ENCODE measurements around the gene CDC16.
"Not testable (repeated sequence)": the region's sequence is repeated elsewhere in the genome, so short reads cannot be mapped to it uniquely, and the experiment has no call there.

Gene CDC16

DNA sequence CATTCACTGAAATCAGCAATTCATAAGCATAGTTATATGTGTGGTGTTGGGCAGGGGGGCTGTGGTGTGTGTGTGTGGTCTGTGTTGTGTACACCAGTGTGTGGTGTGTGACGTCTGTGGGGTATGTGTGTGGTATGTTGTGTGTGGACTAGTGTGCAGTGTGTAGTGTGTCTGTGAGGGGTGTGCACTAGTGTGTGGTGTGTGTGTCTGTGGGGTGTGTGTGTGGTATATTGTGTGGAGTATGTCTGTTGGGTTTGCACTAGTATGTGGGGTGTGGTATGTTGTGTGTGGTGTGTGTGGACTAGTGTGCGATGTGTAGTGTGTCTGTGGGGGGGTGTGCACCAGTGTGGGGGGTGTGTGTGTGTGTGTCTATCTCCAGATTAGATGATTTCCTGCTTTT is 7.2 kb upstream of the CDC16 start:
- DNase-seq = no peak

DNA sequence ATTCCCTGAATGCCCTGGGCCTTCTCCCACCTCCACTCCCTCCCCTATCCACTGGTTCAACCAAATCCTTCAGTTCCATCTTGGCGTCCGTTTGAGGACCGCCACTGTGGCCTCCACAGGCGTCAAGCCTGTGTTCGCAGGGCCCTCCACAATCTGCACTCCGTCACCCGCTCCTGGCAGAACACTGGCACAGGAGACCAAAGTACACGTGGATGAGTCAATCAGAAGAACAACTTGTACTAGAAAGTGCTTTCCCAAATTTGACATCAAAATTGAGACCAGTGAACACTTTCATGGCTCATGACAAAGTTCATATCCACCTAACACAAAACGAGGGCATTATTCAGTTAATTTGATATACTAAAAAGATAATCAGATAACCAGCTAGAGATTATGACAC is 6.5 kb upstream of the CDC16 start:
- DNase-seq = no peak

DNA sequence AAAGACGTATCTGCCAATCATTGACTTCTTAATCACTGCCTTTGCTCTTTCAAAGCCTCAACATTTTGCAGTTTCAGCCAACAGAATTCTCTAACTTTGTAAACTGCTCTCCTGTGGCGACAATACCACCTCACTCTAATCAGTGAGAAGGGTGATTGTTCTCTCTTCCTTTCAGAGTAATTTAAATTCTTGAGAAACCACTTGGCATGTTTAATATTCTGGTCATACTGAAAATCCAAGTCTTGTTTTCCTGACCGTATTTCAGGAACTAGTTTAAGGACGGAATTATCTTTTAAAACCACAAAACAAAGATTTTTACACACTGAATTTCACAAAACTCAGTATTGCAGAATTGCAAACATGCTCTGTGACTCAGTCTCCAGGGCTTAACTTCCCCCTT is 5.2 kb upstream of the CDC16 start:
- DNase-seq = no peak

DNA sequence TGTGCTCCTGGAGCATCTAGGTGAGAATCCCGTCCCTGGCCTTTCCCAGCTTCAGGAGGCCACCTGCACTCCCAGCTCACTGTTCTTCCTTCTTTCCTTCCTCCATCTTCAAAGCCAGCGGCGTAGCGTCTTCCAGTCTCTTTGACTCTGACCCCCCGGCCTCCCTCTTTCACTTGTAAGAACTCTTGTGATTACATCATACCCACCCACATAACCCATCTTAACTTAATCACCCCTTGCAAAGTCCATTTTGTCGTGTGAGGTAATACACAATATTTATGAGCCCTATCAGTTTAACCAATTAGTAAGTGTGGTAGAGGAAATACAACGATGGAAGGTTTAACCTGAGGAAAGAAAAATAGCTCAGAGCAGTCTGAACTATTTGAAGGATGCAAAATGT is 4.6 kb upstream of the CDC16 start:
- no peak for DNase-seq

DNA sequence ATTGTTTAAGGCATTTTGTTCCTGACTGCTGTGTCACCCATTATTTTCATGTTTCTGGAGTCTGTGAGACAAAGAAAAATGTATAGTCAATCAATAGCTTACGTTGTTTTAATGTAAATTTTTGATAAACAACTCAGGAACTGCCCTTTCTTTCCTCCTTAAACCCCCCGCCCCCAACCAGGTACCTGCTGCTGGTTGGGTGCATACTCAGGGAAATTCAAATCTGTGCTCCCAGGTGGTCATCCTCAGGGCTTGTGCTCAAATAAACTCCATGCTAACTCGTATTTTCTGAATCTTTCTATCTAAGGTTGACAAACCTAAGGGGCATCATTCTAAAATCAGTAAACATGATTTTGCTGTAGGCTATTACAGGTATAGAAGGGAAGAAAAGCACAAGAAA is 4.1 kb upstream of the CDC16 start:
- no peak for DNase-seq

DNA sequence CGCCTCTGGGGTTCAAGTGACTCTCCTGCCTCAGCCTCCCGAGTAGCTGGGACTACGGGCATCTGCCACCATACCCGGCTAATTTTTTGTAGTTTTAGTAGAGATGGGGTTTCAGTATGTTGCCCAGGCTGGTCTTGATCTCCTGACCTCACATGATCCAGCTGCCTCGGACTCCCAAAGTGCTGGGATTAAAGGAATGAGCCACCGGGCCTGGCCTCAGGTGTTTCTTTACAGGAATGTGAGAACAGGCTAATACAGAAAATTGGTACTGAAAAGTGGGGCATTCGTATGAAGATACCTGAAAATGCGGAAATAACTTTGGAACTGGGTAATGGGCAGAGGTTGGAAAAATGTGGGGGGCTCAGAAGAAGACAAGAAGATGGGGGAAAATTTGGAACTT is 2.8 kb upstream of the CDC16 start:
- DNase-seq = no peak

DNA sequence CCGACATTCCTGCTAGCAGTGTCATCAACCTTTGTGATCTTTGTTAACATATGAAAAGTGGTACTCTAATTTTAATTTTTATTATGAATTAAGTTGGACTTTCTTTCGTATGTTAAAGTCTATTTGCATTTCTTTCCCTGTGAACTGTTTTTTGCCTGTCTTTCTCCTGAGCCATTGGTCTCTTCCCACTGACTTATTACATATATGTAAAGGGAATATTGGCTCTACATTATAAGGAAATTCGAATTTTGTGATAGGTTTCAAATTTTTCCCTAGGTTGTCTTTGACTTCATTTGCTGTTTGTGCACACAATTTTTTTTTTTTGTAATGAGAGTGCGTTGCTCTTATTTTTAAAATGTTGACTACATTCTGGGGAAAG is 442 bp upstream of the CDC16 start:
- no peak for DNase-seq

DNA sequence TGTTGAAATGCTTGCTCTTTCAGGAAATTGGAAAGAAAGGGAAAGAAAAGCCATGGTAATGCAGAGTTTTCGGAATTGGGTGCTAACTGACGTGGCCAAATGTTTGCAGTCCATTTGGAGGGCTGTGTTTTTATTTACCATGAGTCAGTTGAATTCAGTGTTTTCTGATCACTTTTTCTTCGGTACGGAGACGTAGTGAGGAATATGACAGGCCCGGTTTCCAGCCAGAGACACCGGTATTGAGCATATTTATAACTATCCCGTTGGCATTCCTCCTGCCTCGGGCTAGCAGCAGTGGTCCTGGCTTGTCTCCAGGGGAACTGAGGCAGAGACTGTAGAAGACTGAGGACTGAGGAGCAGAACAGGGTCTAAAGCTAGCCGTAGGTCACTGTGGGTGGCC is 1.0 kb downstream of the CDC16 start:
- DNase-seq = no peak

DNA sequence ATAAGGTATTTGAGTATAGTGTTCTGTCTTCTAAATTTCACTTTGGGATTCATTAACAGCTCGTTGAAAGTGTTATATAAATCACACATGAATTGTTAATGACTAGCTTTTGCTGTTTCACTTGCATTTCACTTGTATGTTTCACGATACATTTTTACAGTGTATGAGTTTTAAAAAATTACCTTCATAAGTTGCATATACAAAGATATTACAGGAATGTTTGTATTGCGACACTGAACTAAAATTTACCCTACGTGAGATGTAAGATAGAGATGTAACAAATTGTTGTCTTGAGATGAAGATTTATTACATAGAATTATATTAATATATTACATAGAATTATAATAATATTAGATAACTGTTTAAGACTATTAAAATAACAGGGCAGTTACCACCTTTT is 1.5 kb downstream of the CDC16 start:
- DNase-seq = no peak

DNA sequence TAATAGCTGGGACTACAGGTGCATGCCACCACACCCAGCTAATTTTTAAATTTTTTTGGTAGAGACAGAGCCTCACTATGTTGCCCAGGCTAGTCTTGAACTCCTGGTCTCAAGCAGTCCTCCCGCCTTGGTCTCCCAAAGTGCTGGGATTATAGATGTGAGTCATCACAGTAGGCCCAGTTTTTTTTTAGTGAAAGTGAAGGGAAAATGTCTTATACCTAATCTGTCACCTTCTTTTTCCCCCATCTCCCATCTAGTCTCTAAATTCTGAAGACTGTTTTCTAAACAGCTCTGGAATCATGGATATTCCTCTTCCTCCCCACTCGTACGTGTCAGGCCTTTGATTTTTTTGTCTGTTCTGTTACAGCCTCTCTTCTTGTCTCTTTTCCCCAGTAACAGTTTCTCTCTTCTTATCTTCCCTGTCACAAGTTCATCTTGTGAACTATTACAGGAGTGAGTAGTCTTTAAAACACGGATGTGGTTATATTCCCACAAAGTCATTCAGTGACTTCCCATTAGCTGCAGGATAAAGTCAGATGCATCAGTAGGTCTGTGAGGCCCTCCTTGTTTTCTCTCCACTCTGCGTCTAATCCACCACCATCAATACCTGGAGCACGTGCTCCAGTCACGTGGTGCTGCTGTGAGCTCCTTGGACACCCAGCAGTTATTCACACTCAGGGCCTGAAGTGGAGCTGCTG is 2.9 kb downstream of the CDC16 start:
- DNase-seq = no peak

DNA sequence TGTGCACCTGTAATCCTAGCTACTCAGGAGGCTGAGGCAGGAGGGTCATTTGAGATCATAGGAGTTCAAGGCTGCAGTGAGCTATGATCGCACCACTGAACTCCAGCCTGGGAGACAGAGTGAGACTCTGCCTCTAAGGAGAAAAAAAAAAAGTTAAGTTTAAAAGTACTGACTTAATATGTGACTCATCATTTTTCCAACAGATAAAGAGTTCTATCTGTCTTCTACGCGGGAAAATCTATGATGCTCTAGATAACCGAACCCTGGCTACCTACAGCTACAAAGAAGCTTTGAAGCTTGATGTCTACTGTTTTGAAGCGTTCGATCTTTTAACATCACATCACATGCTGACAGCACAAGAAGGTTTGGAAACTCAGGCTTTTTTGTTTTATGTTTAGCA is 7.2 kb downstream of the CDC16 start:
- no peak for DNase-seq

DNA sequence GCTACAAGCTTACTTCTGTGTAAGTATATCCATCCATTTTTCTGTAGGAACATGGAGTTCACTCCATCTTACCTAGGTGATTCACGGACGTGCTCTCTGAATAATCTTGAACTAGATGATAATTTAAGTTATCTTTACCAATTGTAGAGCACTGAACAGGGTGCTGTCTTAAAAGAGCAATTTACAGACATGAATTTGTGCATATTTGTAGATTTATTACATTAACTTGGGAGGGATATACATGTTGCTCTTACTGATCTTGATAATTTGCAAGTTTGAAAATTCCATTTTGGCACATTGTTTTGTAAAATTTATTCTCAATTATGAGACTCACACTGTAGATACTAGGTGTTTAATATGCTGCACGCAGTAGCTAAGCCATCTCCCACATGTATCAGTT is 9.3 kb downstream of the CDC16 start:
- DNase-seq = no peak

DNA sequence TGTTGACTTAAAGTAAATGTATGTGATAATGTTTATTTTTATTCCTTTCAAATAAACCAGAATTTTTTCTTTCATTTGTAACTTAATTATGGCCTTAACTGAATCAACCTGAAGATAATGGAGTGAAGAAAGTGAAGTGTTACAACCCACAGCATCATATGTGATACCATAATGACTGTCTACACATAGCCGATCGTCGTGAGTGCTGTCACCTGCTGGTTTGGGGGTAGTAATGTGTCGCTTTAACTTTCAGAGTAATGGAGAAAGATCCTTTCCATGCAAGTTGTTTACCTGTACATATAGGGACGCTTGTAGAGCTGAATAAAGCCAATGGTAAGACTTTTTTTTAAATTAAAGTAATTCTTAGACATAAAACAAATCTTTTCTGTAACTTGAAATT is 9.9 kb downstream of the CDC16 start:
- DNase-seq = no peak

DNA sequence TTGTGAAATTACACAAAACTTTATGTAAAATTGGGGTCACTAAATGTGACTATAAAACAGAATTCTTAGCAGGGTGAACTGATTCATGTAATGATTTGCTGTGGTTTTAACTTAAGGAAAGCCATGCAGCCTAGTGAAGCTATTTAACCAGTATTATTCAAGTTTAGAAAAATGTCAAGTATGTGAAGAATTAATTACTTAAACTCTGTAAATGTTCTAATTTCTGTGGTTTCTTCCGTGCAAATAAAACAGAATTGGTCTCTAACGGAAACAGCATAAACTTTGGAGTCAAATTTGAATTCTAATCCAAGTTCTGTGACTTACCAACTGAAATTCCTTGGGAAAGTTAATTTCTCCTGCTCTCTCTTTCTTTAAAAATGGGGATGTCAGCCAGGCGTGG is 13.3 kb downstream of the CDC16 start:
- DNase-seq = no peak

DNA sequence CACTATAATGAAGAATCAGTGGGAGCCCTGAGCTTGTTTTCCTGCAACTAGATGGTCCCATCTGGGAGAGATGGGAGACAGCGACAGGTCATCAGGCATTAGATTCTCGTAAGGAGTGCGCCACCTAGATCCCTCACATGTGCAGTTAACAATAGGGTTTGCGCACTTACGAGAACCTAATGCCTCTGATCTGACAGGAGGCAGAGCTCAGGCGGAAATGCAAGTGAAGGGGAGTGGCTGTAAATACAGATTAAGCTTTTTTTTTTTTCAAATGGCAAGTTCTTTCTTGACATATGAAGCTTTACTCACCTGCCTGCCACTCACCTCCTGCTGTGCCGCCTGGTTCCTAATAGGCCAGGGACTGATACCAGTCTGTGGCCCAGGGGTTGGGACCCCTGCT is 14.4 kb downstream of the CDC16 start:
- no peak for DNase-seq

DNA sequence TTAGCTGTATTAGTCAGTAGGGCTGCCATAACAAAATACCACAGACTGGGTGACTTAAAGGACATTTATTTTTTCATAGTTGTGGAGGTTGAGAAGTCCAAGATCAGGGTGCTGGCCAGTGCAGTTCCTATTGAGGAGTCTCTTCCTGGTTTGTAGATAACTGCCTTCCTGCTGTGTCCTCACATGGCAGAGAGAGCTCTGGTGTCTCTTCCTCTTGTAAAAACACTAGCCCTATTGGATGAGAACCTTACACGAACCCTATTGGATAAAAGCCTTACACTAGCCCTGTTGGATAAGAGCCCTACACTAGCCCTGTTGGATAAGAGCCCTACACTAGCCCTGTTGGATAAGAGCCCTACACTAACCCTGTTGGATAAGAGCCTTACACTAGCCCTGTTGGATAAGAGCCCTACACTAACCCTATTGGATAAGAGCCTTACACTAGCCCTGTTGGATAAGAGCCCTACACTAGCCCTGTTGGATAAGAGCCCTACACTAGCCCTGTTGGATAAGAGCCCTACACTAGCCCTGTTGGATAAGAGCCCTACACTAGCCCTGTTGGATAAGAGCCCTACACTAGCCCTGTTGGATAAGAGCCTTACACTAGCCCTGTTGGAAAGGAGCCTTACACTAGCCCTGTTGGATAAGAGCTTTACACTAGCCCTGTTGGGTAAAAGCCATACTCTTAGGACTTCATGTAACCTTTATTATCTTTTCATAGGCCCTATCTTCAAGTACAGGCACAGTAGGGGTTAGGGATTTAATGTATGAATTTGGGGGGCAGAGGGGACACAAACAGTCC is 17.1 kb downstream of the CDC16 start:
- DNase-seq = not testable (repeated sequence)

DNA sequence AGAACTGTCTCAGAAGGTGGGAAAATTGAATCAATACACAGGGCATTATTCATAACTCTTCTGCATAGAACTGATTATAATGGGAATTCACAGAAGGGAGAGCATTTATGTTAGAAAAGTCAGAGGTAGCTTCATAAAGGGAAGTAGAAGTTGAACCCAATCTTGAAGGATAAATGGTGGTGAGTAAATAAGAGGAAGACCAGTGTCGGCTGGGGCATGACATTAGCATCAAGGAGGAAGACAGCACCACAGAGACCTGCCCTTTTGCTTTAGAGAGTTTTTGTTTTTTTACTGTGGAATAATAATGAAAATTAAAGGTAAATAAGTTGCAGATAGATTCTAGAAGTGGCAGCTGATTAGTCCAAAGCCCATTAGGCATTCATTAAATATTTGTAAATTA is 21.9 kb downstream of the CDC16 start:
- no peak for DNase-seq

DNA sequence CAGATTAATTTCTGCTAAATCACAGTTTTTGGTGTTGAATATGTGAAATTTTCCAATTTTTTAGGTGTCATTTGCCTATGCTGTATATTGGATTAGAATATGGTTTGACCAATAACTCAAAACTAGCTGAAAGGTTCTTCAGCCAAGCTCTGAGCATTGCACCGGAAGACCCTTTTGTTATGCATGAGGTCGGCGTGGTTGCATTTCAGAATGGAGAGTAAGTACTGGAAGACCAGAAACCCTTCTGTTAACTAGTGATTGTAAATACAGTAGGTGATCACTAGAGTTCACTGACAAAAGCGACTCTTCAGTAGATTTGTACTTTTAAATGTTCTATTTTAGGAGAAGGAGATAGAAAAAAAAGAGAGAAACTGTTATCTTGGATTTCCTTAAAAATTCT is 22.3 kb downstream of the CDC16 start:
- DNase-seq = no peak

DNA sequence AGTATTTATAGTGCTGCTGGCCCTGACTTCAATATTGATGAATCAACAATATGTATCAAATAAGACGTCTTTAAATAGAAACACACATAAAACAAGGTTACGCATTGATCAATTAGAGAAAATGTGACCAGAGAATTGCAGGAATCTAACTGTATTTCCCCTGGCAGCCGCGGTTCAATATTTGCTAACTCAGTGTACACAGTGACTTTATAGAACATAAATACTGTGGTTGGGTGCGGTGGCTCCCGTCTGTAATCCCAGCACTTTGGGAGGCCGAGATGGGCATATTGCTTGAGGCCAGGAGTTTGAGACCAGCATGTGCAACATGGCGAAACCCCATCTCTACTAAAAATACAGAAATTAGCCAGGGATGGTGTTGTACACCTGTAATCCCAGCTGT is 23.9 kb downstream of the CDC16 start:
- DNase-seq = no peak

DNA sequence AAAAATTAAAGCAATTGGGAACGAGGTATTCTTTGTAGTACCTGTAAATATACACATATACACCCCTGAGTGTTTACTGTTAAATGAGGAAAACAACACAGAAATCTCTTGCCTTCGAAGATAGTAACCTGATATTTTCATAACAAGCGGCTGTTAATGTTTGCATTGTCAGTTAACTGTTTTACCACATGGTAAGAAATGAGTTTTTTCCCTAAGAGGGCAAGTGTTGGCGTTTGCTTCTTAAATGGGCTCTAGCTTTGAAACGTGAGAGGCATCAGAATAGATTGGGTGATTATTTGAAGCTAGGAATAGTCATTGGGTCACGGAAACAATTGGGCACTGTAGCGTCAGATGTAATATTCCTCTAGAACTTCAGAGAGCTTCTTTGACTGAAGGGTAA is 24.7 kb downstream of the CDC16 start:
- DNase-seq = no peak

DNA sequence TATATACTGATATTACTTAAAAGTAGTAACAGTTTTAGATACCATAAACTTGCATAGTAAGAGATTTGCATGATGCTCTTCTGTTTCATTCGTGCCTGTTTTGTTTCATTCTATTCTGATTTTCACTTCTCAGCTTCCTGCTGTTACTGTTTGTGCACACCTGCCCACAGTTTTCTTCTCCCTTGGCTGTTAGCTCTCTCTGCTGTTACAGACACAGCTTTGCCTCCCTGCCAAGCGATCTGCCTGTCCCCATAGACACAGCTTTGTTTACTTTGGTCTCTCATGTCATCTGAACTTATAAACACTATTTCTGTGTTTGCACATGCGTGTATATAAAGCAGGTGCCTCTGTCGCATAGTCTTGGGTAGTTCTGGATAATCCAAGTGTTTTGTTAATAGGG is 25.3 kb downstream of the CDC16 start:
- no peak for DNase-seq

DNA sequence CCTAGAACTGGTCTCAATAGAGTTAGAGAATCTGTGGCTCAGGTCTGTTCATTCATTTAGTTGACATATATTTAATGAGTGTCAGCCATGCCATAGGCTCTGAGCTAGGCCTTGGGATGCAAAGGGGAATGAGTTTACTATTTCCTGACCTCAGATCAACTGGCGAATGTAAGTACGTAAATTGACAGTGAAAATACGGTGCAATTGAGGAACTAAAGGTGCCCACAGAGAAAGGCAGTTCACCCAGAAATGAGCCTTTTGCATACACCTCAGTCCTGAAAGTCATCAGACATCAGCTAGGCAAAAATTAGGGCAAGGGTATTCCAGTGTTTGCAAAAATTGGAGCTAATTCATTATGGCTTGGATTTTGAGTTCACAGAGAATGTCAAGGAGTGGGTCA is 26.1 kb downstream of the CDC16 start:
- DNase-seq = no peak

DNA sequence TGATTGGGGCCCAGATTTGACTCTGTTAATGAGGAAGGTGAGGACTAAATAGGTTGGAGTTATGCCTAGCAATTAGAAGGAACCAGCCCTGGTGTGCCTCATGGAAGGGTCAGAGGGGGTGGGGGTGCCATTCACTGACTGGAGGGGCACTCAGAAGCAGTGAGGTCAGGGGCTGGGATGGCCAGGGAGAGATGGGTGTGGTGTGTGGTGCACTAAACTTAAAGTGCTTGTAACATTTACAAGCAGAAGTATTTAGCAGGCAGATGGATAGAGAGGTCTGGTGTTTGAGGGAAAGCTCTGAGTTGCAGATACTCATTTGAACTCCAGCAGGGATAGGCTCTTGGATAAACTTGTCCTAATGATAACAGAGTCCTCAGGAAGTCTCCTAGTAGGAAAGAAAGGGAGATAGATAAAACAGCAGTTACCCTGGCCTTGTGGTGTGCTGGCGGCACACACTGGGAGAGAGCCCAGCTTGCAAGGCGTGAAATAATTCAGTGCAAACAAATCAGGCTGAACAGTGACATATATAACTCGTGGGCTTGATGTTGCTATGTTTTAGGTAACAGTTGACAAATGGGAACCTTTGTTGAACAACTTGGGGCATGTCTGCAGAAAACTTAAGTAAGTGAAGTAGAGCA is 26.8 kb downstream of the CDC16 start:
- no peak for DNase-seq
